ENCODE results near the gene SGTB. TPM values are rescaled to one million over a fixed set of nuclear protein-coding genes. Genes with fewer than 3 reads are reported as not detected.

The SGTB gene
- total RNA-seq (2014; rRNA removed; shearing (Covaris generic)), result 5.4 and 6.9 TPM in 2 replicates

GRCh38 chr5:65721720-65722574 lies at the start of gene SGTB, which contains the start of gene NLN:
Gene SGTB, minus strand, starts transcription at chr5:65722109. Its CDS starts 1,302 bp downstream, at chr5:65720807.
Gene NLN, plus strand, starts transcription at chr5:65722205. Its CDS starts 169 bp downstream, at chr5:65722374.

GRCh38 chr5:65624571-65625555 lies 97.0 kb downstream of the SGTB start, which contains the start of the genes SHLD3 and TRAPPC13:
Gene SHLD3, plus strand, starts transcription at chr5:65625027. Its CDS starts 4,561 bp downstream, at chr5:65629588.
Gene TRAPPC13, plus strand, starts transcription at chr5:65625027. Its CDS starts 34 bp downstream, at chr5:65625061.

GRCh38 chr5:65624025-65624570 lies 97.8 kb downstream of the SGTB start, which contains the start of gene TRIM23:
Gene TRIM23, minus strand, starts transcription at chr5:65624333. Its CDS starts 59 bp downstream, at chr5:65624274.

Other genes with a start within 250 kb of the SGTB start
- 3.1 and 3.2 TPM in 2 replicates for gene ADAMTS6, start 240.2 kb downstream of the SGTB start, total RNA-seq (2014; rRNA removed; shearing (Covaris generic))
- gene CENPK, start 158.9 kb downstream of the SGTB start, total RNA-seq (2014; rRNA removed; shearing (Covaris generic)), result 33.7 and 34.6 TPM in 2 replicates
- 34.4 and 41.0 TPM in 2 replicates for gene PPWD1, start 158.8 kb downstream of the SGTB start, total RNA-seq (2014; rRNA removed; shearing (Covaris generic))
- gene TRIM23, start 97.8 kb downstream of the SGTB start, total RNA-seq (2014; rRNA removed; shearing (Covaris generic)), result 7.4 and 13.1 TPM in 2 replicates
- gene SHLD3, start 97.1 kb downstream of the SGTB start, total RNA-seq (2014; rRNA removed; shearing (Covaris generic)), result 3.1 and 5.9 TPM in 2 replicates
- gene TRAPPC13, start 97.1 kb downstream of the SGTB start, total RNA-seq (2014; rRNA removed; shearing (Covaris generic)), result 26.9 and 29.8 TPM in 2 replicates
- gene NLN, start 96 bp upstream of the SGTB start, total RNA-seq (2014; rRNA removed; shearing (Covaris generic)), result 14.4 and 16.9 TPM in 2 replicates
- 76.3 and 86.6 TPM in 2 replicates for gene ERBIN, start 204.5 kb upstream of the SGTB start, total RNA-seq (2014; rRNA removed; shearing (Covaris generic))